ENCODE results near the gene MAP3K3. TPM values are rescaled to one million over a fixed set of nuclear protein-coding genes. Genes with fewer than 3 reads are reported as not detected.
A peak's percentile ranks its signal among the peaks of the same experiment; 100 is the strongest.

The MAP3K3 gene
- total RNA-seq, 1 experiment from 2014 or later, result 24.3 TPM

DNA sequence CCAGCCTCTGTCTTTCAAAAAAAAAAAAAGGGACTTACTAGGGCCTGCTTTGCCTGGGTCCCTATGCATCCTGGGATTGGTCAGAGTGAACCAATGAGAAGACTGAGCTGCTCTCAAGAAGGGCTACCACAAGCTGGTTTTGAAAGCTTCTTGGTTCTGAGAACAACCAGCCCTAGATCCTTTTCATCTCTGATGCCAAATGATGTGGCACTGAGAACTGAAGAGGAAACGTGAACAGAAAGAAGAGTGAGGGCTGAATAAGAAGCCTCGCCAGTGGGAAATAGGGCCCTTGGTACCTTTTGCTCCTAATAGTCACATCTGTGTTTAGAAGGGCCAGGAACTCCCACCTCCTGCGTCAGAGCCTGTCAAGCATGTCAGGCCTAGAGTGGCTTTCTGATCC lies 10.9 kb upstream of the MAP3K3 start:
- Histone ChIP-seq H2BK120ac (ENCODE audit: low read depth, low read length, poor library complexity, severe bottlenecking) (no peak overlapping the region), H3K4ac (ENCODE audit: low read depth, low read length) (no peak overlapping the region), H3K14ac (ENCODE audit: insufficient read depth, low read length) (no peak overlapping the region), H2BK5ac (ENCODE audit: insufficient read length, low read length) (no peak overlapping the region), H3K23ac (ENCODE audit: insufficient read length, low read depth, low read length) (no peak overlapping the region), H3T11ph (ENCODE audit: low read length) (no peak overlapping the region), H3K9me3 (ENCODE audit: control insufficient read depth, low read depth, low read length) (no peaks in the 10 kb centered on the region), H3K27me3 (ENCODE audit: insufficient read depth, low read length) (no peaks in the 10 kb centered on the region), H3K4me1 (ENCODE audit: insufficient read depth, low read length) (no peaks in the 10 kb centered on the region), H2AK5ac (ENCODE audit: insufficient read length, low read length) (no peak overlapping the region), H4K8ac (replicated peaks; ENCODE audit: insufficient read length, low read depth, low read length) (no peak overlapping the region), H3K9ac (ENCODE audit: extremely low read depth, insufficient read length, low read length) (no peak overlapping the region), H3K79me1 (ENCODE audit: insufficient read depth, low read depth, low read length, poor library complexity, severe bottlenecking) (no peaks in the 10 kb centered on the region), H2BK15ac (ENCODE audit: low read depth, low read length) (no peak overlapping the region), H2BK12ac (ENCODE audit: insufficient read length, low read depth, low read length) (no peak overlapping the region), H2AFZ (ENCODE audit: low read length) (no peak overlapping the region), H4K91ac (ENCODE audit: insufficient read length, low read depth, low read length) (no peak overlapping the region), H3K23me2 (ENCODE audit: insufficient read length, low read depth, low read length, poor library complexity, severe bottlenecking) (no peaks in the 10 kb centered on the region), H3K56ac (ENCODE audit: insufficient read length, low read depth, low read length) (no peak overlapping the region), H3K79me2 (ENCODE audit: insufficient read depth, low read length) (no peaks in the 10 kb centered on the region), H2BK20ac (ENCODE audit: low read depth, low read length, poor library complexity, severe bottlenecking) (no peak overlapping the region), H3K4me2 (ENCODE audit: insufficient read depth, insufficient read length, low read length) (no peak overlapping the region), H3K18ac (ENCODE audit: insufficient read length, low read depth, low read length) (no peak overlapping the region), H4K20me1 (ENCODE audit: control insufficient read depth, insufficient read depth, insufficient read length) (no peaks in the 10 kb centered on the region), H3K27ac (ENCODE audit: insufficient read length, low read depth, low read length) (no peak overlapping the region), H4K5ac (ENCODE audit: insufficient read length, low read depth, low read length) (no peak overlapping the region)
- Mint-ChIP-seq H3K4me3 (no peak overlapping the region), H3K4me1 (no peaks in the 10 kb centered on the region), H3K9me3 (no peaks in the 10 kb centered on the region), H3K27ac (0 out of 7 replicates have a peak overlapping the region, but pooled peaks of 1 of the 3 experiments have one; percentile 20), H3K36me3 (ENCODE audit: insufficient read depth in 1 of 3, low read depth in 3 of 3) (peaks cover 8 to 39% (median 25%) of the 10 kb centered on the region in 3 experiments; a peak in 6 of 7 replicates), H3K27me3 (ENCODE audit: low read depth) (no peaks in the 10 kb centered on the region)
- TF ChIP-seq CTCF (conservative IDR thresholded peaks at IDR 0.05), result no peak
- no peak for DNase-seq
- WGBS (ENCODE audit: extremely low coverage, insufficient read length, low lambda C conversion rate), result no CpG with 5 or more reads among the region's 3 CpGs
